Neural cell (in vitro differentiated cells): Measurements from ENCODE around the gene ATF7IP. TPM values are rescaled to one million over a fixed set of nuclear protein-coding genes. Genes with fewer than 3 reads are reported as not detected.

Source experiments
- H2AFZ ChIP-seq: fragments of 200-600, 300-800 bp; sonication (generic), shearing (Covaris generic); 2 replicates; pipeline ENCODE4 v1.6.0; 2014; ENCODE audit warnings: low read depth, mild to moderate bottlenecking, antibody characterized with exemption, low read length, moderate library complexity
- H3F3A ChIP-seq: fragments of 200-600 bp; shearing (Covaris generic); 2 replicates; pipeline ENCODE4 v1.6.1; 2016; ENCODE audit warnings: mild to moderate bottlenecking, moderate library complexity, mixed read lengths, antibody characterized with exemption, low read length; ENCODE audit not compliant: insufficient read depth, poor library complexity, severe bottlenecking
- H3K27ac ChIP-seq: fragments of 200-600, 300-800 bp; sonication (generic), shearing (Covaris generic); 2 replicates; pipeline ENCODE4 v1.5.1; 2014; ENCODE audit warnings: mild to moderate bottlenecking, low read length, moderate library complexity
- H3K27me3 ChIP-seq: fragments of 300-800, 200-600 bp; sonication (generic), shearing (Covaris generic); 2 replicates; pipeline ENCODE4 v1.6.0; 2014; ENCODE audit warnings: mild to moderate bottlenecking, low read depth, low read length, moderate library complexity; ENCODE audit not compliant: insufficient read depth
- H3K36me3 ChIP-seq: fragments of 300-800, 200-600 bp; sonication (generic), shearing (Covaris generic); 2 replicates; pipeline ENCODE4 v1.5.1; 2014; ENCODE audit warnings: mild to moderate bottlenecking, antibody characterized with exemption, low read length, moderate library complexity; ENCODE audit not compliant: insufficient read depth
- H3K4me2 ChIP-seq: fragments of 300-800, 200-600 bp; sonication (generic), shearing (Covaris generic); 2 replicates; pipeline ENCODE4 v1.6.0; 2014; ENCODE audit warnings: mild to moderate bottlenecking, low read length
- H3K4me3 ChIP-seq: fragments of 300-800, 200-600 bp; sonication (generic), shearing (Covaris generic); 2 replicates; pipeline ENCODE4 v1.5.1; 2014; ENCODE audit warnings: mild to moderate bottlenecking, low read length, moderate library complexity
- H3K79me2 ChIP-seq: fragments of 200-600 bp; shearing (Covaris generic); replicated peaks from 2 replicates; pipeline ENCODE4 v1.6.0; 2014; ENCODE audit warnings: mild to moderate bottlenecking, low read length, moderate library complexity; ENCODE audit not compliant: insufficient read depth
- H3K9ac ChIP-seq: fragments of 300-800, 200-600 bp; sonication (generic), shearing (Covaris generic); 2 replicates; pipeline ENCODE4 v1.6.1; 2016; ENCODE audit warnings: mild to moderate bottlenecking, low read length, mixed read lengths
- H3K9me2 ChIP-seq: fragments of 200-600 bp; shearing (Covaris generic); 2 replicates; pipeline ENCODE4 v1.6.1; 2016; ENCODE audit warnings: mild to moderate bottlenecking, low read length, mixed read lengths; ENCODE audit not compliant: insufficient read depth
- H3K9me3 ChIP-seq: fragments of 200-600, 300-800 bp; sonication (generic), shearing (Covaris generic); 2 replicates; pipeline ENCODE4 v1.6.1; 2016; ENCODE audit warnings: mild to moderate bottlenecking, mixed run types, low read length, moderate library complexity, mixed read lengths
- H4K20me1 ChIP-seq: fragments of 200-600 bp; shearing (Covaris generic); 2 replicates; pipeline ENCODE4 v1.6.1; 2016; ENCODE audit warnings: mild to moderate bottlenecking, mixed run types; ENCODE audit not compliant: insufficient read depth
- CTCF ChIP-seq: fragments of 450-650 bp; IDR thresholded peaks from 2 replicates; pipeline ENCODE4 v1.5.1; 2014; ENCODE audit warnings: antibody characterized with exemption, mild to moderate bottlenecking, moderate library complexity; ENCODE audit not compliant: poor library complexity, severe bottlenecking
- EP300 ChIP-seq: fragments of 450-650 bp; conservative IDR thresholded peaks from 2 replicates; pipeline ENCODE4 v1.6.1; 2014; ENCODE audit warnings: antibody characterized with exemption, mild to moderate bottlenecking, moderate library complexity; ENCODE audit not compliant: poor library complexity, severe bottlenecking
- MXI1 ChIP-seq: fragments of 450-650 bp; conservative IDR thresholded peaks from 2 replicates; pipeline ENCODE4 v1.6.1; 2014; ENCODE audit warnings: antibody characterized with exemption, mild to moderate bottlenecking; ENCODE audit not compliant: poor library complexity, severe bottlenecking
- POLR2AphosphoS5 ChIP-seq: IDR thresholded peaks from 2 replicates; pipeline ENCODE4 v1.6.1; 2012
- RAD21 ChIP-seq: fragments of 450-650 bp; conservative IDR thresholded peaks from 2 replicates; pipeline ENCODE4 v1.6.1; 2014; ENCODE audit warnings: antibody characterized with exemption, mild to moderate bottlenecking, moderate library complexity
- REST ChIP-seq: IDR thresholded peaks from 2 replicates; pipeline ENCODE4 v1.6.1; 2012; ENCODE audit warnings: borderline replicate concordance
- SMC3 ChIP-seq: fragments of 450-650 bp; conservative IDR thresholded peaks from 2 replicates; pipeline ENCODE4 v1.6.1; 2014; ENCODE audit warnings: antibody characterized with exemption, mild to moderate bottlenecking, moderate library complexity; ENCODE audit not compliant: poor library complexity
- polyA plus RNA-seq: library from polyadenylated mRNA; depleted of rRNA; stranded (reverse); fragments of >200 nt; gene quantifications from 2 replicates; pipeline ENCODE4 v1.2.3, GENCODE V29; 2014

Gene ATF7IP
- polyA plus RNA-seq, 1 donor from 2014 or later = 34.8 TPM

GRCh38 chr12:14326699-14327098 lies 38.8 kb upstream of the ATF7IP start:
- Histone ChIP-seq H3K27me3 (no peaks in the 10 kb centered on the region), H3K79me2 (no peaks in the 10 kb centered on the region)

GRCh38 chr12:14327711-14328110 lies 37.8 kb upstream of the ATF7IP start:
- TF ChIP-seq RAD21 (no peak), CTCF (no peak), MXI1 (no peak), POLR2AphosphoS5 (no peak), SMC3 (no peak)
- Histone ChIP-seq H3K9ac (no peak overlapping the region), H3K79me2 (no peaks in the 10 kb centered on the region), H3K27ac (no peak overlapping the region), H3K9me2 (no peaks in the 10 kb centered on the region), H3K4me3 (no peak overlapping the region), H3F3A (no peaks in the 10 kb centered on the region), H4K20me1 (no peaks in the 10 kb centered on the region), H2AFZ (no peak overlapping the region), H3K27me3 (no peaks in the 10 kb centered on the region), H3K4me2 (no peak overlapping the region), H3K36me3 (no peaks in the 10 kb centered on the region), H3K9me3 (no peaks in the 10 kb centered on the region)

More at GRCh38 chr12:14326699-14327098, 38.8 kb upstream of the ATF7IP start:
- TF ChIP-seq EP300 (no peak), CTCF (no peak), RAD21 (no peak), POLR2AphosphoS5 (no peak), SMC3 (no peak), MXI1 (no peak), REST (no peak)
- Histone ChIP-seq H3K27ac (no peak overlapping the region), H3K4me3 (no peak overlapping the region), H3K9me2 (no peaks in the 10 kb centered on the region), H2AFZ (no peak overlapping the region), H3K4me2 (no peak overlapping the region), H4K20me1 (no peaks in the 10 kb centered on the region), H3K36me3 (no peaks in the 10 kb centered on the region), H3F3A (no peaks in the 10 kb centered on the region), H3K9me3 (no peaks in the 10 kb centered on the region), H3K9ac (no peak overlapping the region)
